Measurements from ENCODE around the gene TARBP1. TPM values are rescaled to one million over a fixed set of nuclear protein-coding genes. Genes with fewer than 3 reads are reported as not detected.

The TARBP1 gene
- total RNA-seq, 6 experiments from 2014 or later, result 8.1 to 12.8 (median 11.0) TPM

- no peak overlapping the region for H3K27ac Mint-ChIP-seq
- TF ChIP-seq, protein P1, sequence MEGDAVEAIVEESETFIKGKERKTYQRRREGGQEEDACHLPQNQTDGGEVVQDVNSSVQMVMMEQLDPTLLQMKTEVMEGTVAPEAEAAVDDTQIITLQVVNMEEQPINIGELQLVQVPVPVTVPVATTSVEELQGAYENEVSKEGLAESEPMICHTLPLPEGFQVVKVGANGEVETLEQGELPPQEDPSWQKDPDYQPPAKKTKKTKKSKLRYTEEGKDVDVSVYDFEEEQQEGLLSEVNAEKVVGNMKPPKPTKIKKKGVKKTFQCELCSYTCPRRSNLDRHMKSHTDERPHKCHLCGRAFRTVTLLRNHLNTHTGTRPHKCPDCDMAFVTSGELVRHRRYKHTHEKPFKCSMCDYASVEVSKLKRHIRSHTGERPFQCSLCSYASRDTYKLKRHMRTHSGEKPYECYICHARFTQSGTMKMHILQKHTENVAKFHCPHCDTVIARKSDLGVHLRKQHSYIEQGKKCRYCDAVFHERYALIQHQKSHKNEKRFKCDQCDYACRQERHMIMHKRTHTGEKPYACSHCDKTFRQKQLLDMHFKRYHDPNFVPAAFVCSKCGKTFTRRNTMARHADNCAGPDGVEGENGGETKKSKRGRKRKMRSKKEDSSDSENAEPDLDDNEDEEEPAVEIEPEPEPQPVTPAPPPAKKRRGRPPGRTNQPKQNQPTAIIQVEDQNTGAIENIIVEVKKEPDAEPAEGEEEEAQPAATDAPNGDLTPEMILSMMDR (IDR thresholded peaks at IDR 0.05), result no peak
- H3K9me3 Mint-ChIP-seq, result peaks cover 8% of the 10 kb centered on the region; the same call in 1 of the 2 replicates
- H3K27me3 Mint-ChIP-seq (ENCODE audit: insufficient read depth), result no peaks in the 10 kb centered on the region
- DNase-seq, result peak; percentile 1
- H3K4me3 Mint-ChIP-seq, result no peak overlapping the region
- H3K4me1 Mint-ChIP-seq (ENCODE audit: low read depth), result peaks cover 20% of the 10 kb centered on the region
- peaks cover 24% of the 10 kb centered on the region for H3K36me3 Mint-ChIP-seq (ENCODE audit: low read depth)
Observed at GRCh38 chr1:234437423-234438171, 41.4 kb downstream of the TARBP1 start.

DNA sequence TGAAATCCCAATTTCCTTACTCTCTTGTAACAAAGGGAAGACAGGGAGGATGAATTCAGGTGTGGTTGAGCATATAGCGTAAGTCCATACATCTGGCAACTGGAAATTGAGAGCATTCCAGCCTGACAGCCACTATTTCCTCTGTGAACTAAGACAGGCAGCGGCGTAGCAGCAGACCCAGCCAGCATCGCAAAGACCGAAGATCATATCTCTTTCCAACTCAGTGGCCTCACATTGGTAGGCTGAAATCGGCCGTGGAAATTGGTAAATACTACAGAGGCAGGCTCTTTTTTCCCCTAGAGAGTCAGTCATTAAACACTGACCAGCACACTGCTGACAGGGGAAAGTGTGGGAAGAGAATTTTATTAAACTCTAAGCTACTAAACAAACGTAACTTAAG lies 43.4 kb downstream of the TARBP1 start:
- Mint-ChIP-seq H3K4me1 (ENCODE audit: low read depth) (peaks cover 20% of the 10 kb centered on the region), H3K36me3 (ENCODE audit: low read depth) (peaks cover 29% of the 10 kb centered on the region), H3K4me3 (no peak overlapping the region), H3K9me3 (peaks cover 8% of the 10 kb centered on the region; the same call in 1 of the 2 replicates), H3K27ac (no peak overlapping the region), H3K27me3 (ENCODE audit: insufficient read depth) (no peaks in the 10 kb centered on the region)
- TF ChIP-seq, protein P1 (IDR thresholded peaks at IDR 0.05), result no peak
- no peak for DNase-seq

GRCh38 chr1:234434706-234435105 lies 44.3 kb downstream of the TARBP1 start:
- Mint-ChIP-seq H3K4me3 (no peak overlapping the region), H3K4me1 (ENCODE audit: low read depth) (peaks cover 20% of the 10 kb centered on the region), H3K27ac (0 out of 2 replicates have a peak overlapping the region, but pooled peaks have one; percentile 14), H3K36me3 (ENCODE audit: low read depth) (peaks cover 21% of the 10 kb centered on the region), H3K9me3 (no peaks in the 10 kb centered on the region; the same call in 1 of the 2 replicates), H3K27me3 (ENCODE audit: insufficient read depth) (no peaks in the 10 kb centered on the region; the same call in 1 of the 2 replicates)
- no peak for DNase-seq
- TF ChIP-seq, protein P1 (IDR thresholded peaks at IDR 0.05), result no peak

GRCh38 chr1:234433563-234434285 lies 45.3 kb downstream of the TARBP1 start:
- H3K4me1 Mint-ChIP-seq (ENCODE audit: low read depth), result peaks cover 20% of the 10 kb centered on the region
- H3K9me3 Mint-ChIP-seq, result no peaks in the 10 kb centered on the region
- peak; percentile 66 for DNase-seq
- H3K27ac Mint-ChIP-seq, result peak overlapping the region; percentile 60
- no peaks in the 10 kb centered on the region; the same call in 1 of the 2 replicates for H3K27me3 Mint-ChIP-seq (ENCODE audit: insufficient read depth)
- H3K36me3 Mint-ChIP-seq (ENCODE audit: low read depth), result peaks cover 18% of the 10 kb centered on the region
- no peak overlapping the region for H3K4me3 Mint-ChIP-seq
- TF ChIP-seq, protein P1 (IDR thresholded peaks at IDR 0.05), result no peak

- TF ChIP-seq, protein P1 (IDR thresholded peaks at IDR 0.05), result no peak
- peaks cover 16% of the 10 kb centered on the region for H3K36me3 Mint-ChIP-seq (ENCODE audit: low read depth)
Observed at GRCh38 chr1:234431255-234431654, 47.7 kb downstream of the TARBP1 start.

More at GRCh38 chr1:234431255-234431654, 47.7 kb downstream of the TARBP1 start:
- Mint-ChIP-seq H3K27ac (no peak overlapping the region), H3K4me1 (ENCODE audit: low read depth) (peaks cover 10% of the 10 kb centered on the region), H3K4me3 (no peak overlapping the region), H3K27me3 (ENCODE audit: insufficient read depth) (no peaks in the 10 kb centered on the region; the same call in 1 of the 2 replicates), H3K9me3 (no peaks in the 10 kb centered on the region)
- DNase-seq, result no peak
